ENCODE data around the gene NELL2. TPM values are rescaled to one million over a fixed set of nuclear protein-coding genes. Genes with fewer than 3 reads are reported as not detected.

The NELL2 gene

DNA sequence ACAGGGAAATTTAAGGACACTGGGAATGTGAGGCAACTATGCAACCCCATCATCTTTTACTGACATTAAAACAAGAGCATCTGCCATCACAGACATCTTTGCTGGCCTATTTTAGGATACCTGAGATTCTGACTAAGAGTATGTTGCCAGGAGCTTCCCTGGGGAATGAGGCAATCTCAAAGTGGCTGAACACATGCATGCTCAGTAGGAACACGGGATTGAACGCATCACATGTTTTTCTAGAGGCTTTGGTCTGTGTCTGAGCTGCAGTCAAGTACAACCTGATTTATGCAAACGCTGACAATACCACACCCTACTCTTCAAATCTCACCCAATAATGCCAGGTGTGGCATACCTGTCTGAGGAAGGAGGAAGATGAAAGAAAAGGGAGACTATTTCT, 416.5 kb downstream of the NELL2 start:
- H3K27me3 ChIP-seq (ENCODE audit: control insufficient read depth in 3 of 3, insufficient read depth in 3 of 3, low read depth in 1 of 3, low read length in 3 of 3): no peaks in the 10 kb centered on the region
- H3K79me1 ChIP-seq (ENCODE audit: low read depth, low read length): no peaks in the 10 kb centered on the region
- H3K4ac ChIP-seq (ENCODE audit: low read length): no peak overlapping the region
- H2BK15ac ChIP-seq (ENCODE audit: low read length): no peak overlapping the region
- no peak overlapping the region for H2AK5ac ChIP-seq (ENCODE audit: low read depth, low read length)
- no peak overlapping the region for H3K23ac ChIP-seq (ENCODE audit: low read depth, low read length, poor library complexity)
- no peaks in the 10 kb centered on the region for H3K36me3 ChIP-seq (replicated peaks in 1 of 2; ENCODE audit: control insufficient read depth in 2 of 2, insufficient read depth in 2 of 2, low read length in 2 of 2)
- H4K91ac ChIP-seq (ENCODE audit: low read depth, low read length, poor library complexity): no peak overlapping the region
- H2BK12ac ChIP-seq (ENCODE audit: low read length): no peak overlapping the region
- H3K4me2 ChIP-seq (ENCODE audit: insufficient read depth, low read length, poor library complexity, severe bottlenecking): no peak overlapping the region
- H3K14ac ChIP-seq (ENCODE audit: low read length): no peak overlapping the region
- no peak overlapping the region for H2BK5ac ChIP-seq (ENCODE audit: low read length)
- no peak overlapping the region for H3K4me3 ChIP-seq (ENCODE audit: low read length in 2 of 2)
- no peak overlapping the region for H2AFZ ChIP-seq (ENCODE audit: low read length)
- H3K27ac ChIP-seq (replicated peaks; ENCODE audit: low read length): no peak overlapping the region
- no peak overlapping the region for H2BK120ac ChIP-seq (ENCODE audit: low read depth, low read length)
- H3K9me3 ChIP-seq (replicated peaks in 1 of 2; ENCODE audit: control insufficient read depth in 2 of 2, insufficient read depth in 1 of 2, low read depth in 1 of 2, low read length in 2 of 2): no peaks in the 10 kb centered on the region
- no CpG with 5 or more reads among the region's 3 CpGs for WGBS, 2 donors (ENCODE audit: extremely low coverage in 2 of 2, insufficient read length in 2 of 2, insufficient replicate concordance in 1 of 2)
- H3K9ac ChIP-seq (ENCODE audit: low read depth, low read length, poor library complexity): no peak overlapping the region
- no peak overlapping the region for H3K18ac ChIP-seq (ENCODE audit: low read length)
- H4K8ac ChIP-seq (ENCODE audit: low read depth, low read length): no peak overlapping the region
- H3K4me1 ChIP-seq (ENCODE audit: control insufficient read depth in 2 of 2, insufficient read depth in 1 of 2, low read depth in 1 of 2, low read length in 2 of 2): peaks cover 9% of the 10 kb centered on the region in 2 donors
- no peak for DNase-seq (ENCODE audit: low spot score)

Small RNA genes lying within 50 kb of the gene (small RNA-seq; reads per million reads assigned to genes)
- gene RF00019 (ENCODE audit: insufficient read depth): not detected
